Adrenal gland (tissue), 5 donors: Measurements from ENCODE around the gene C10orf67.

Source experiments
- CTCF ChIP-seq, 6 experiments: fragments of 450-650 bp in 4 of 6; fragments of 200-600 bp in 2 of 6; sonication (generic) in 1 of 6; IDR thresholded peaks; 1 replicate in 5 of 6; 2 replicates in 1 of 6; pipeline versions ENCODE4 v1.5.1 to v1.8.0; 2016 to 2021; ENCODE audit warnings: antibody characterized with exemption in 6 of 6, mild to moderate bottlenecking in 2 of 6, moderate library complexity in 1 of 6
- POLR2A ChIP-seq, 2 donors: fragments of 450-650 bp; IDR thresholded peaks; one replicate each; pipeline ENCODE4 v1.6.1; 2017; ENCODE audit warnings: antibody characterized with exemption in 2 of 2, mild to moderate bottlenecking in 2 of 2, moderate library complexity in 1 of 2
- donor health status: DM: no; HTN: no; CAD: no.

GRCh38 chr10:23379686-23380085 lies 35.1 kb upstream of the C10orf67 start:
- no peak for TF ChIP-seq POLR2A (IDR thresholded peaks at IDR 0.05)
- TF ChIP-seq CTCF (IDR thresholded peaks at IDR 0.05) = no peak
